HUES6 (cell line): ENCODE data around the gene CCDC73.
"Not testable (repeated sequence)": the region's sequence is repeated elsewhere in the genome, so short reads cannot be mapped to it uniquely, and the experiment has no call there.

Experiments used
- H3K27ac ChIP-seq: 2 replicates; pipeline ENCODE4 v1.7.0; 2013; ENCODE audit warnings: low read depth, mild to moderate bottlenecking, low read length, inconsistent platforms
- H3K27me3 ChIP-seq: 2 replicates; pipeline ENCODE4 v1.6.1; 2013; ENCODE audit warnings: low read length; ENCODE audit not compliant: control insufficient read depth, insufficient read depth
- H3K36me3 ChIP-seq: 2 replicates; pipeline ENCODE4 v1.6.1; 2013; ENCODE audit warnings: low read length; ENCODE audit not compliant: control insufficient read depth, insufficient read depth
- H3K4me1 ChIP-seq: 2 replicates; pipeline ENCODE4 v1.6.1; 2013; ENCODE audit warnings: low read length; ENCODE audit not compliant: control insufficient read depth, insufficient read depth
- H3K4me3 ChIP-seq: 2 replicates; pipeline ENCODE4 v1.5.1; 2013; ENCODE audit warnings: low read depth, low read length
- H3K9ac ChIP-seq: one replicate; pipeline ENCODE4 v1.6.1; 2013; ENCODE audit warnings: mild to moderate bottlenecking, low read length
- H3K9me3 ChIP-seq: 2 replicates; pipeline ENCODE4 v1.6.1; 2013; ENCODE audit warnings: low read depth, low read length; ENCODE audit not compliant: control insufficient read depth, insufficient read depth

Gene CCDC73

GRCh38 chr11:32796425-32796824 lies 2.0 kb upstream of the CCDC73 start:
- H3K36me3 ChIP-seq, result no peaks in the 10 kb centered on the region
- no peak overlapping the region for H3K4me3 ChIP-seq
- no peak overlapping the region for H3K27ac ChIP-seq

DNA sequence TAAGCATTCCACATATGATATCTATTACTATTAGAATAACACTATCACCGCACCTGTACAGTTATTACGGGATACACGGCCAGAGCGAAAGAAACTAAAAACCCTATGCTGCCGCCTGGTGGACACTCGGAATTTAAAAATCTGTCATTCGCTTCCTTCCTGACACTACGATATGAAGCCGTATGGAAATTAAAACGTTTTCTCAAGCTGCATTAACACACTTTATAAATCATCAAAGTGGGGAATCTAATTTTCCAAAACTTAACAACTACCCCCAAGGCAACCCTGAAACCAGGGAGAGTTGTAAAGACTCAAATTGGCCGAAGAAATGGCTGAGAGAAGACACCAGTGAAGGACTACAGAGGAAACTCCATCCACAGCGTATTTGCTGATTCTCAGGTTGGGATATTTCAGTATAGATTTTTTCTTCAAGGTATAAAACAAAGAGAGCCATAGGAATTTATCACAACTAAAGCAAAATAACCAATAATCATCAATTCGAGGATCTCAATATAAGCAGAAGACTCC lies 1.4 kb downstream of the CCDC73 start:
- H3K9ac ChIP-seq, result no peak overlapping the region
- no peaks in the 10 kb centered on the region for H3K9me3 ChIP-seq

More at GRCh38 chr11:32796425-32796824, 2.0 kb upstream of the CCDC73 start:
- no peak overlapping the region for H3K9ac ChIP-seq
- no peaks in the 10 kb centered on the region for H3K9me3 ChIP-seq
- H3K27me3 ChIP-seq, result no peaks in the 10 kb centered on the region
- H3K4me1 ChIP-seq, result no peaks in the 10 kb centered on the region

DNA sequence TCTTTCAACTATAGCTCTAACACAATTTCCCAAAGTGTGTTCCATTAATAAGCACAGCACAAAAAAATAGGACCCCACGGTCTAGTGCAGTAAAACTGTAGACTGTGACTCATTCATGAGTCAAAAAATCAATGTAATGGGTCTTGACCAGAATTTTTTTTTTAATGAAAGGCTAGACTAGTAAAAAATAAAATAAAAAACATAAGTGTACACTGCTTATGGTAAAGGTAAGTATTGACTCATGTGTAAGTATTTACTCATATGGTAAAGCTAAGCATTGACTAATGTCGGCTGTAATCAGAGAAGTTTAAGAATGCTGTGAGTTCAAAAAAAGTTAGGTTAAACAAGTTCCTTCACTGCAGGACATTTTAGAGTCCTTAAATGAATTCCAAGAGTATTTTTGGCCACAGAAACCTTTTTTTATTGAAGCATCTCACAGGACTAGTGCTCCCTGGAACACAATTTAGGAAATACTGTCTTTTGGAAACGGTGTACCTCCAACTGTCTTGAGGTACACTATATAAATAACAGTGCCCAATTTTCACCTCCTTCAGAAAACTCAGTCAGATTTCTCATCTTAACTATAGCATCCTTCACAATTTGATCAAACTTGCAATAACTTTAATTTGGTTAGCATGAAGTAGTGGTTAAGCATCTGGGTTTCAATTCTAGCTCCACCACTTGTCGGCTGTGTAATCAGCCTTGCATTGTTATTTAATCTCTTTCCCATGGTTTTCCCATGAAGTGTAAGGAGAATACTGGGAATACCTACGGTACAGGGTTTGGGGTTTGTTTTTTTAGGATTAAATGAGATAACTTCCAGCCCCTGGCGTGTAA lies 2.1 kb downstream of the CCDC73 start:
- Histone ChIP-seq H3K9ac (no peak overlapping the region), H3K4me1 (no peaks in the 10 kb centered on the region), H3K27me3 (no peaks in the 10 kb centered on the region), H3K27ac (no peak overlapping the region), H3K4me3 (peak overlapping the region; percentile 30; the same call in 1 of the 2 replicates), H3K9me3 (no peaks in the 10 kb centered on the region), H3K36me3 (no peaks in the 10 kb centered on the region)

More for the DNA sequence above, 1.4 kb downstream of the CCDC73 start:
- H3K4me1 ChIP-seq, result no peaks in the 10 kb centered on the region
- H3K36me3 ChIP-seq, result no peaks in the 10 kb centered on the region
- H3K27me3 ChIP-seq, result no peaks in the 10 kb centered on the region
- peak overlapping the region; percentile 30; the same call in 1 of the 2 replicates for H3K4me3 ChIP-seq
- no peak overlapping the region for H3K27ac ChIP-seq

GRCh38 chr11:32790916-32791315 lies 3.5 kb downstream of the CCDC73 start:
- H3K9me3 ChIP-seq, result no peaks in the 10 kb centered on the region
- H3K27ac ChIP-seq, result no peak overlapping the region
- H3K9ac ChIP-seq, result no peak overlapping the region
- H3K27me3 ChIP-seq, result no peaks in the 10 kb centered on the region
- no peak overlapping the region for H3K4me3 ChIP-seq
- no peaks in the 10 kb centered on the region for H3K36me3 ChIP-seq
- no peaks in the 10 kb centered on the region for H3K4me1 ChIP-seq

GRCh38 chr11:32786811-32787210 lies 7.7 kb downstream of the CCDC73 start:
- Histone ChIP-seq H3K27me3 (no peaks in the 10 kb centered on the region), H3K9me3 (no peaks in the 10 kb centered on the region), H3K36me3 (no peaks in the 10 kb centered on the region), H3K4me3 (no peak overlapping the region), H3K27ac (no peak overlapping the region), H3K9ac (no peak overlapping the region), H3K4me1 (no peaks in the 10 kb centered on the region)

DNA sequence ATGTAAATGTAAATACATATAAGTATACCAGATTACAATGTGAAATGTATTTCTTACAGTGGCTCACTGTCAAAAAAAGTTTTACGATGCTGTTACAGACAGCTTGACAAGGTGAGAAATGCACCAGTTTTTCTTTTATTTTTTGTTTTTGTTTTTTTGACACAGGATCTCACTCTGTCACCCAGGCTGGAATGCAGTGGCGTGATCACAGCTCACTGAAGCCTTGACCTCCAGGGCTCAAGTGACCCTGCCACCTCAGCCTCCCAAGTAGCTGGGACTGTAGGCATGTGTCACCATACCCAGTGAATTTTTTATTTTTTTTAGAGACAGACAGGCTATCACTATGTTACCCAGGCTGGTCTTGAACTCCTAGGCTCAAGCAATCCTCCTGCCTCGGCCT lies 9.2 kb downstream of the CCDC73 start:
- H3K36me3 ChIP-seq, result no peaks in the 10 kb centered on the region
- H3K9me3 ChIP-seq, result no peaks in the 10 kb centered on the region
- H3K4me1 ChIP-seq, result no peaks in the 10 kb centered on the region
- no peak overlapping the region for H3K9ac ChIP-seq
- H3K4me3 ChIP-seq, result no peak overlapping the region
- no peaks in the 10 kb centered on the region for H3K27me3 ChIP-seq
- no peak overlapping the region for H3K27ac ChIP-seq

DNA sequence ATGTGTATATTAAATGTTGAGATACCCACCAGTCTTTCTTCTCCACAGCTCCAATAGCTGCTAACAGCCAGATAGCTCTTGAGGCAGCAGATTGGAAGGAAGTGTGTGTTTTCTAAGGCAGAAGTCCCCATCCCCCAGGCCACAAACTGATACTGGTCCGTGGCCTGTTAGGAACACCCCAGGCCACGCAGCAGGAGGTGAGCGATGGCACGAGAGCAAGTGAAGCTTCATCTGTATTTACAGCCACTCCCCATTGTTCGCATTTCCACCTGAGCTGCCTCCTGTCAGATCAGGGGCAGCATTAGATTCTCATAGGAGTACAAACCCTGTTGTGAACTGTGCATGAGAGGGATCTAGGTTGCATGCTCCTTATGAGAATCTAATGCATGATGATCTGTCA lies 12.7 kb downstream of the CCDC73 start:
- no peak overlapping the region for H3K27ac ChIP-seq
- no peak overlapping the region for H3K9ac ChIP-seq
- no peaks in the 10 kb centered on the region for H3K27me3 ChIP-seq
- no peaks in the 10 kb centered on the region for H3K36me3 ChIP-seq
- no peaks in the 10 kb centered on the region for H3K4me1 ChIP-seq
- no peak overlapping the region for H3K4me3 ChIP-seq
- H3K9me3 ChIP-seq, result no peaks in the 10 kb centered on the region

DNA sequence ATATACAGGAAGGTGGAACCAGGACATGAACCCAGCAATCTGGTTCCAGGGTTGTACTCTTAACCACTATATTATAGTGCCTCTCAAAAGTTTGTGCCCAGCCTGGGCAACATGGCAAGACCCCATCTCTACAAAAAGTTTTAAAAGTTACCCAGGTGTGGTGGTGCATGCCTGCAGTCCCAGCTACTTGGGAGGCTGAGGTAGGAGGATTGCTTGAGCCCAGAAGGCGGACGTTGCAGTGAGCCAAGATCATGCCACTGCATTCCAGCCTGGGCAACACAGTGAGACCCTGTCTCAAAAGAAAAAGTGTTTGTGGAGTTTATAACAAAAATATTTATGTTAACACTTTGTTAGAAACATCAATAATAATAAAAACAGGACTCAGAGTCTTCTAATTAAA lies 13.6 kb downstream of the CCDC73 start:
- not testable (repeated sequence) for H3K9ac ChIP-seq, H3K4me1 ChIP-seq, H3K4me3 ChIP-seq, H3K36me3 ChIP-seq, H3K27ac ChIP-seq, H3K27me3 ChIP-seq, H3K9me3 ChIP-seq

GRCh38 chr11:32779136-32779535 lies 15.3 kb downstream of the CCDC73 start:
- Histone ChIP-seq H3K27me3 (no peaks in the 10 kb centered on the region), H3K27ac (no peak overlapping the region), H3K4me1 (no peaks in the 10 kb centered on the region), H3K9ac (no peak overlapping the region), H3K9me3 (no peaks in the 10 kb centered on the region), H3K36me3 (no peaks in the 10 kb centered on the region), H3K4me3 (no peak overlapping the region)

- H3K36me3 ChIP-seq, result no peaks in the 10 kb centered on the region
- H3K4me1 ChIP-seq, result no peaks in the 10 kb centered on the region
- no peak overlapping the region for H3K4me3 ChIP-seq
- no peak overlapping the region for H3K27ac ChIP-seq
- H3K27me3 ChIP-seq, result no peaks in the 10 kb centered on the region
- no peak overlapping the region for H3K9ac ChIP-seq
- H3K9me3 ChIP-seq, result no peaks in the 10 kb centered on the region
Measured at GRCh38 chr11:32775908-32776307, 18.6 kb downstream of the CCDC73 start.

DNA sequence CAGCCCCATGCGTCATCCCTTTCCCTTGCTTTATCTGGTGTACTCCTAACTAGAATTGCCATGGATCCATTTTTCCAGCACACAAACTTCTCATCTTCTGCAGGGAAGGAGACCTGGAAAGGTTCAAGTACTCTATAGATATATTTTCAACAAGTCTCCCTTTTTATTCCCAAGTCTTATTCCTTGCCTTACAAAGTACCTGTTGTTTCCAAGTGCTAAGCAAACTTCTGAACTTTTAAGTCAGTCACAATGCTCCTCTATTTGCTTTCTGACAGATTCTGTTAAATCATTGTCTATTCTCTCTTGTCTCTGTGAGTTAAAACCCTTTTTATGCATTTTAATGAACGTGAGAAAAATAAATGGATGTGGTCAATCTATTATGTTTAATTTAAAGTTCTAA lies 20.4 kb downstream of the CCDC73 start:
- no peak overlapping the region for H3K4me3 ChIP-seq
- no peaks in the 10 kb centered on the region for H3K36me3 ChIP-seq
- H3K27me3 ChIP-seq, result no peaks in the 10 kb centered on the region
- H3K27ac ChIP-seq, result no peak overlapping the region
- no peak overlapping the region for H3K9ac ChIP-seq
- H3K4me1 ChIP-seq, result no peaks in the 10 kb centered on the region
- no peaks in the 10 kb centered on the region for H3K9me3 ChIP-seq
